Activated T-helper 1 cell treated with anti-CD3 and anti-CD28 coated beads, Interleukin-12 subunit alpha, Interleukin-12 subunit beta, Interleukin-2, Interleukin-4 antibody, amounts not matched to agents 30 ng/mL and 10 ng/mL and 1 ng/mL, durations not matched to agents 14 hours and 24 hours and 36 hours (primary cell): Measurements from ENCODE around the gene FOXC1. TPM values are rescaled to one million over a fixed set of nuclear protein-coding genes. Genes with fewer than 3 reads are reported as not detected.

Experiments
- DNase-seq: peaks from one replicate; pipeline ENCODE4 v3.0.0; 2021; ENCODE audit warnings: low spot score
- H3K27ac Mint-ChIP-seq: one replicate; pipeline ENCODE4 v1.8.0; 2021; ENCODE audit warnings: mild to moderate bottlenecking, mixed read lengths
- H3K27me3 Mint-ChIP-seq: one replicate; pipeline ENCODE4 v1.8.0; 2022; ENCODE audit warnings: mild to moderate bottlenecking, moderate library complexity, mixed read lengths; ENCODE audit not compliant: insufficient read depth
- H3K36me3 Mint-ChIP-seq: one replicate; pipeline ENCODE4 v1.8.0; 2021; ENCODE audit warnings: low read depth, mixed read lengths
- H3K4me1 Mint-ChIP-seq: one replicate; pipeline ENCODE4 v1.8.0; 2021; ENCODE audit warnings: low read depth, mixed read lengths
- H3K4me3 Mint-ChIP-seq: one replicate; pipeline ENCODE4 v1.8.0; 2021; ENCODE audit warnings: mild to moderate bottlenecking, moderate library complexity, mixed read lengths
- H3K9me3 Mint-ChIP-seq: one replicate; pipeline ENCODE4 v1.8.0; 2021; ENCODE audit warnings: mixed read lengths
- intact Hi-C: fragments of 100-400 bp; cut with micrococcal nuclease; formaldehyde crosslinking; loops from one replicate; pipeline ENCODE4 v1.15.1; 2024
- total RNA-seq: library from RNA; stranded (reverse); gene quantifications from 2 replicates; pipeline ENCODE4 v1.2.3, GENCODE V29; 2022

FOXC1 gene
- total RNA-seq, 1 donor from 2014 or later, result 0.23 TPM

GRCh38 chr6:1577146-1577680, 32.5 kb upstream of the FOXC1 start:
- no peaks in the 10 kb centered on the region for H3K36me3 Mint-ChIP-seq
- peaks cover 2% of the 10 kb centered on the region for H3K27me3 Mint-ChIP-seq
- H3K9me3 Mint-ChIP-seq, result no peaks in the 10 kb centered on the region
- H3K27ac Mint-ChIP-seq, result no peak overlapping the region
- intact Hi-C loops, result no loop called here
- H3K4me1 Mint-ChIP-seq, result no peaks in the 10 kb centered on the region
- no peak overlapping the region for H3K4me3 Mint-ChIP-seq
- DNase-seq, result no peak

GRCh38 chr6:1577896-1578745, 31.6 kb upstream of the FOXC1 start:
- H3K27me3 Mint-ChIP-seq, result peaks cover 2% of the 10 kb centered on the region
- H3K4me3 Mint-ChIP-seq, result no peak overlapping the region
- H3K27ac Mint-ChIP-seq, result no peak overlapping the region
- no peaks in the 10 kb centered on the region for H3K4me1 Mint-ChIP-seq
- no peak for DNase-seq
- H3K9me3 Mint-ChIP-seq, result no peaks in the 10 kb centered on the region
- H3K36me3 Mint-ChIP-seq, result no peaks in the 10 kb centered on the region
- intact Hi-C loops, result no loop called here

GRCh38 chr6:1579096-1579495, 30.6 kb upstream of the FOXC1 start:
- Mint-ChIP-seq H3K27me3 (peaks cover 6% of the 10 kb centered on the region), H3K4me3 (no peak overlapping the region), H3K27ac (no peak overlapping the region), H3K36me3 (no peaks in the 10 kb centered on the region), H3K9me3 (no peaks in the 10 kb centered on the region), H3K4me1 (no peaks in the 10 kb centered on the region)
- DNase-seq, result no peak
- intact Hi-C loops, result no loop called here

GRCh38 chr6:1580109-1580508, 29.6 kb upstream of the FOXC1 start:
- Mint-ChIP-seq H3K27ac (no peak overlapping the region), H3K4me1 (no peaks in the 10 kb centered on the region), H3K36me3 (no peaks in the 10 kb centered on the region), H3K4me3 (no peak overlapping the region), H3K27me3 (peaks cover 6% of the 10 kb centered on the region), H3K9me3 (no peaks in the 10 kb centered on the region)
- intact Hi-C loops, result no loop called here
- DNase-seq, result no peak

- DNase-seq, result no peak
- Mint-ChIP-seq H3K27ac (no peak overlapping the region), H3K9me3 (no peaks in the 10 kb centered on the region), H3K4me3 (no peak overlapping the region), H3K36me3 (no peaks in the 10 kb centered on the region), H3K27me3 (peaks cover 6% of the 10 kb centered on the region), H3K4me1 (no peaks in the 10 kb centered on the region)
- intact Hi-C loops, result no loop called here
Observed at GRCh38 chr6:1580585-1580984, 29.1 kb upstream of the FOXC1 start.

GRCh38 chr6:1581120-1581991, 28.4 kb upstream of the FOXC1 start:
- no peaks in the 10 kb centered on the region for H3K4me1 Mint-ChIP-seq
- DNase-seq, result no peak
- intact Hi-C loops, result no loop called here
- H3K4me3 Mint-ChIP-seq, result no peak overlapping the region
- H3K36me3 Mint-ChIP-seq, result no peaks in the 10 kb centered on the region
- no peaks in the 10 kb centered on the region for H3K9me3 Mint-ChIP-seq
- no peak overlapping the region for H3K27ac Mint-ChIP-seq
- H3K27me3 Mint-ChIP-seq, result peaks cover 10% of the 10 kb centered on the region

- DNase-seq, result no peak
- intact Hi-C loops, result no loop called here
Observed at GRCh38 chr6:1584146-1584545, 25.6 kb upstream of the FOXC1 start.

GRCh38 chr6:1584996-1585668, 24.6 kb upstream of the FOXC1 start:
- no peak for DNase-seq
- H3K4me1 Mint-ChIP-seq, result no peaks in the 10 kb centered on the region
- H3K36me3 Mint-ChIP-seq, result no peaks in the 10 kb centered on the region
- H3K27me3 Mint-ChIP-seq, result peaks cover 21% of the 10 kb centered on the region
- no peak overlapping the region for H3K27ac Mint-ChIP-seq
- H3K4me3 Mint-ChIP-seq, result no peak overlapping the region
- intact Hi-C loops, result no loop called here
- H3K9me3 Mint-ChIP-seq, result no peaks in the 10 kb centered on the region

More at GRCh38 chr6:1584146-1584545, 25.6 kb upstream of the FOXC1 start:
- Mint-ChIP-seq H3K27ac (no peak overlapping the region), H3K4me1 (no peaks in the 10 kb centered on the region), H3K36me3 (no peaks in the 10 kb centered on the region), H3K27me3 (peaks cover 14% of the 10 kb centered on the region), H3K9me3 (no peaks in the 10 kb centered on the region), H3K4me3 (no peak overlapping the region)

GRCh38 chr6:1585669-1586049, 24.1 kb upstream of the FOXC1 start:
- intact Hi-C loops, result no loop called here
- H3K9me3 Mint-ChIP-seq, result no peaks in the 10 kb centered on the region
- no peaks in the 10 kb centered on the region for H3K4me1 Mint-ChIP-seq
- no peak overlapping the region for H3K27ac Mint-ChIP-seq
- H3K4me3 Mint-ChIP-seq, result no peak overlapping the region
- no peak for DNase-seq
- peaks cover 21% of the 10 kb centered on the region for H3K27me3 Mint-ChIP-seq
- H3K36me3 Mint-ChIP-seq, result no peaks in the 10 kb centered on the region

GRCh38 chr6:1586256-1586655, 23.5 kb upstream of the FOXC1 start:
- Mint-ChIP-seq H3K4me3 (no peak overlapping the region), H3K4me1 (no peaks in the 10 kb centered on the region), H3K27me3 (peaks cover 21% of the 10 kb centered on the region), H3K9me3 (no peaks in the 10 kb centered on the region), H3K27ac (no peak overlapping the region), H3K36me3 (no peaks in the 10 kb centered on the region)
- intact Hi-C loops, result no loop called here
- DNase-seq, result no peak

- Mint-ChIP-seq H3K36me3 (no peaks in the 10 kb centered on the region), H3K4me3 (no peak overlapping the region), H3K4me1 (no peaks in the 10 kb centered on the region), H3K9me3 (no peaks in the 10 kb centered on the region), H3K27me3 (peaks cover 23% of the 10 kb centered on the region), H3K27ac (no peak overlapping the region)
- intact Hi-C loops, result no loop called here
- DNase-seq, result no peak
Observed at GRCh38 chr6:1586861-1587450, 22.8 kb upstream of the FOXC1 start.

GRCh38 chr6:1587546-1587945, 22.2 kb upstream of the FOXC1 start:
- no peak for DNase-seq
- no peaks in the 10 kb centered on the region for H3K9me3 Mint-ChIP-seq
- H3K4me1 Mint-ChIP-seq, result no peaks in the 10 kb centered on the region
- H3K4me3 Mint-ChIP-seq, result no peak overlapping the region
- intact Hi-C loops, result no loop called here
- no peaks in the 10 kb centered on the region for H3K36me3 Mint-ChIP-seq
- H3K27ac Mint-ChIP-seq, result no peak overlapping the region
- H3K27me3 Mint-ChIP-seq, result peaks cover 26% of the 10 kb centered on the region
